HG03457 (cell line): ENCODE results near the gene LEMD2.
A peak's percentile ranks its signal among the peaks of the same experiment; 100 is the strongest.

Source experiments
- ATAC-seq: cut with Tn5 transposase; IDR thresholded peaks from one replicate; pipeline ENCODE4 v1.9.1; 2021; ENCODE audit warnings: moderate number of reproducible peaks; ENCODE audit not compliant: unreplicated experiment

The LEMD2 gene

DNA sequence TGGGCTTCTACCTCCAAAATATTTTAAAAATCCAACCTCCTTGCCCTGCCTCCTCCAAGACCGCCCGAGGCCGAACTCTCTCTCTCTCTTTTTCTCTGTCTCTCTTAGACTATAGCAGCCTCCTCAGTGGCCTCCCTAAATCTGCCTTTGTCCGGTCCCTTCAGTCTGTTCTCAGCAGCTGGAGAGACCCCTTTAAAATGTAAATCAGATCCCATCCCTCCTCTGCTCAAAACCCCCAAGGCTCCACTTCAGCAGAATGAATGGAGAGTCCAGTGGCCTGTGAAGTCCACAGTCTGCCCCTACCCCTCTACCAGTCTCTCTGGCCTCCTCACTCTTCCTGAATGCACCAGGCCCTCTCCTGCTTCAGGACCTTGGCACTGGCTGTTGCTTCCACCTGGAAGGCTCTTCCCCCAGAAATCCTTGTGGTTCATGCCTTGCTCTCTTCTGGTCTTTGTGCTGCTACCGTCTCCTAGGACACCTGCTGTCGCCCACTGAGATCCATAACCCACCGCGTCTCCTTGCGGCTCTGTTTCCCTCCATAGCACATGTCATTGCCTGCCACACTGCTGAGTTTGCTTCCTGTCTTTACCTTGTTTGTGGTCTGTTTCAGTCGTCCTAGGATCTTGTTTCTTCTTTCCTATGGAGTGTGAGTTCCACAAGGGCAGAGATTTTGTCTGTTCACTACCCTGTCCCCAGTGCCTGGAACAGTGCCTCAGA lies 8.9 kb upstream of the LEMD2 start:
- ATAC-seq = no peak

- ATAC-seq = no peak
Observed at GRCh38 chr6:33794910-33795623, 6.1 kb upstream of the LEMD2 start.

- ATAC-seq = no peak
Observed at GRCh38 chr6:33792981-33793380, 4.1 kb upstream of the LEMD2 start.

DNA sequence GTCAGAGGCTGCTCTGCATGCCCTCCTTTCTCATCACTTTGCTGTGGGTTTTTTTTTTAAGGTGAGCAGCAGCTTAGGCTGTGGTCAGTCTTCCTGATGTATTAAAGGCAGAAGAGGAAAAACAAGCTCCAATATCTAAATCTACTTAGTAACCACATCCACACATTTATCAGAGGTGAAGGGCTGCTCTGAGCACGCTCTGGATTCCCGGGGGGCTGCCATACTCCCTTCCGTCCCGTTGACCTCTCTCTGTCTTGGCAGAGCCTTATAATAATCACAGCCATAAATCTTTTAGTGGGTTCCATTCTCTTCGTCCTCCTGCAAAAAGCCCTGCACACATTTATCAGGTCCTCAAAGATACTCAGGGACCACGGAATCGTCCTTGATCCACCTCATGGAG lies 2.7 kb upstream of the LEMD2 start:
- no peak for ATAC-seq

- no peak for ATAC-seq
Observed at GRCh38 chr6:33790910-33791309, 2.0 kb upstream of the LEMD2 start.

- ATAC-seq = no peak
Observed at GRCh38 chr6:33790379-33790778, 1.4 kb upstream of the LEMD2 start.

GRCh38 chr6:33789550-33789895 lies 593 bp upstream of the LEMD2 start:
- ATAC-seq = no peak

- ATAC-seq = peak; percentile 25
Observed at GRCh38 chr6:33787954-33788693, 806 bp downstream of the LEMD2 start.

- no peak for ATAC-seq
Observed at GRCh38 chr6:33787346-33787953, 1.5 kb downstream of the LEMD2 start.

DNA sequence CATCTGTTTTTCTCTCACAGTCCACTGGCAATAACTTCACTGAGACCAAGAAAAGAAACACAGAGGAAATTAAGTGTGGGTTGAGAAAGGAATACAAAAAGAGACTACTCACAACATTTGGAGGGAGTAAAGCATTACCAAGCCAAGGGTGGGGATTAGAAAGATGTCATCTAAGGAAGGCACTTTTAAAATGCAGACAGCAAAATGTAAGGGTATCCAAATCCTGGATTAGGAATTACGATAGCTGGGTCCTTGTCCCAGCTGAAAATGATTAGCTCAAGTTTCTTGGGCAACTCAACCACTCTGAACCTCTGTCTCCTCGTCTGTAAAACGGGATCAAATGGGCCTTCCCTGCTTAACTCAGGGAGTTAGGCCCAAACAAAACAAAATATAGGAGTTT lies 2.2 kb downstream of the LEMD2 start:
- ATAC-seq = no peak

GRCh38 chr6:33785778-33786177 lies 3.2 kb downstream of the LEMD2 start:
- no peak for ATAC-seq

GRCh38 chr6:33784787-33785186 lies 4.1 kb downstream of the LEMD2 start:
- no peak for ATAC-seq

DNA sequence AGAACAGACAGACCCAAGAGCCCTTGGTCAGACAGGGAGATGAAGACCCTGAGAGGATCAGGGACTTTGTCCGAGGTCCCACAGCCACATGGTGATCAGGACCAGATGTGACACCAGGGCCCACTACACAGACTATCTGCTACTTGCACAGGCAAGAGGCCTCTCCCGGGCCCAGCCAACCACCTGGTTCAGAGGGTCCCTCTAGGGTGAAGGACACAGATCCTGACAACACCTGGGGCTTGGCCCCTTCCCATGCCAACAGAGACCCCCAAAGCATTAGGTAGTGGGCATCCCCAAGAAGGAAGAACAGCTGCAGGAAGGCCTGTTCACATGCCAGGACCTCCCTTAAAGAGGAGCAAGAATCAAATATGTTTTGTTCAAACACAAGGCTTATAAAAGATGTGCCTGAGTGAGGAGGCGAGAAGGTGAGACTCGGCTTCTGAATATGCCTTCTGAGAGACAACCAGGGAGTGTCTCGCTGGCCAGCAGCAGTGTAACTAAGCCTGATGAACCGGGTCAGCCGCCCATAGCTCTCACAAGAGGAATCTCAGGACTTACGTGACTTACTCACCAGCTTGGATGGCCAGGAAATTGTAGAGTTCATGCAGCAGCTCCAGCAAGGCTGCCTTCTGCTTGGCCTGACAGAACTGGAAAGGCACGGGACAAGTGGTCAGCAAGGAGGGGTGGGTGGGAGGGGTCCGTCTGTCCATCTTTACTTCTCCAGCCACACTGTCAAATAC lies 5.0 kb downstream of the LEMD2 start:
- ATAC-seq = no peak

DNA sequence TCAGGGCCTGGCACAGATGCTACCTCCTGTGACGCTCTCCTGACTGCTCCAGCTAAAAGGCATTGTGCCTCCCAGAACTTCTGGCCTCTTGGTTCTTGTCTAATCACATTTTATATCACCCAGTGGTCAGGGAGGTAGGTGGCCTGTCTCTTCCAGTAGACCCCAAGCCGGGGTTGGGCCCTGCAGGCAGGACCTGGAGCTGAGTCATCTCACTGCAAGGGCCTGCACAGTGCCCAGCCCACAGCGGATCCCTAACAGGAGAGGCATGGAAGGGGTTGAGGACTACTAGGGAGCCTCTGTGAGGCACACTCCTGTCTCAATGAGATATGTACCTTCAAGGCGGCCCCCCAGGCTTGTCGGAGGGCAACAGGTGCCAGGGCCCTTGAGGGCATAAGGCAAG lies 6.4 kb downstream of the LEMD2 start:
- no peak for ATAC-seq

- ATAC-seq = no peak
Observed at GRCh38 chr6:33781131-33781975, 7.6 kb downstream of the LEMD2 start.

DNA sequence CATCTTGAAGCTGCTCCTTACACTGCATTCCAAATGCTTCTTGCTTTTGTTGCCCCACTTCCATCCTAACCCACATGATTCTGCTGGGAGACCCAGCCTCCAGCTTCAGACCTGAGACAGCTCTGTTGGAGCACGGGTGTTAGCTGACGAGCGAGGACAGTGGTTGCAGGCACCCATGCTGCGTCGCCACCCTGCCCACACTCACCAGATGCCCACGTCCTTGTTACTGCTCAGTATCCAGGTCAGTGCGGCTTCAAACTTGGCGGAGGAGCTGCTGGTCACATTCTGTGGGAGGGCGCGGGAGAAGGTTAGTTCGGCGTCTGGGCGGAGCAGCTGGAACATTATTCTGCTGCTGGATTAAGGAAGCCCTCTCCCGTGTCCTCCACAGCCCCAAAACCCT lies 9.0 kb downstream of the LEMD2 start:
- ATAC-seq = no peak

GRCh38 chr6:33779290-33779689 lies 9.6 kb downstream of the LEMD2 start:
- ATAC-seq = no peak

DNA sequence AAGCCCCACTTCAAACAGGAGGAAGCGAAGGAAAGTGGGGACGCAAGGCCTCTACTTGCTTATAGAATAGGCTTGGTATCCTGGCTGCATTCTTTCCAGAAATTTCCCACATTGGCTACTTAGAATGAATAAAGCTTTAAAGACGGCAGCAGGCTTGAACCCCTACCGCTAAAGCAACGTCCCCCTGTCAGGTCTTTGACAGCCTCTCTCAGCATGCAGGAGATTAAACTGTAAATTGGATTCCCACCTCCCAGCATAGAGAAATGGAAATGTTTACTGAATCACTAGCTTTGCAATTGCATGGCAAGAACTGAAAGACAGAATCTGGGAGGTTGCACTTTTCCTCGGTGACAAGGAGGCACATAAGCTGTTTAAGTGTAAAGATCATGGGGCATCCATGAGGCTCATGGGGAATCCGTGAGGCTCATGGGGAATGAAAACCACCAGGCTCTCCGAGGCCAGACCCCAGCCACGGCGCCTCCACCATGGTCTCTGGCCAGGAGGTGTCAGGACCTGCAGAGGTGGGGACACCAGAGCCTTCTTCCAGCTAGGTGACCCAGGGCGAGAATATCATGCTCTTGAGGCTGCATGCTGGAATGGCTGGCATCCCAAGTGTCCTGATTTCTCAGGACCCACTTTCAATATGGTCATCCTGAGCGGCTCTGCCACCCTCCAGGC lies 10.3 kb downstream of the LEMD2 start:
- no peak for ATAC-seq
